Mesenchymal stem cell (in vitro differentiated cells and primary cell): Measurements from ENCODE around the gene ZMYM2.

ENCODE experiments used
- DNase-seq: peaks from one replicate; pipeline ENCODE4 v3.0.0-alpha.2; 2013
- H2AFZ ChIP-seq: one replicate; pipeline ENCODE4 v1.6.1; 2013; ENCODE audit warnings: low read depth, mild to moderate bottlenecking, control low read depth, inconsistent platforms, low read length, moderate library complexity
- H2AK5ac ChIP-seq: 2 replicates; pipeline ENCODE4 v1.6.1; 2013; ENCODE audit warnings: low read length, moderate library complexity, mild to moderate bottlenecking, inconsistent platforms; ENCODE audit not compliant: severe bottlenecking
- H2BK120ac ChIP-seq: one replicate; pipeline ENCODE4 v1.6.1; 2013; ENCODE audit warnings: low read depth, mild to moderate bottlenecking, inconsistent platforms, low read length, moderate library complexity
- H2BK12ac ChIP-seq, 2 experiments: one replicate each; pipeline ENCODE4 v1.6.1; 2013; ENCODE audit warnings: inconsistent platforms in 2 of 2, low read length in 2 of 2, mild to moderate bottlenecking in 2 of 2, moderate library complexity in 2 of 2, control low read depth in 1 of 2
- H2BK15ac ChIP-seq: one replicate; pipeline ENCODE4 v1.6.1; 2013; ENCODE audit warnings: mild to moderate bottlenecking, low read depth, inconsistent platforms; ENCODE audit not compliant: poor library complexity, severe bottlenecking
- H2BK5ac ChIP-seq: 2 replicates; pipeline ENCODE4 v1.6.1; 2013; ENCODE audit warnings: low read depth, mild to moderate bottlenecking, low read length, control low read depth, inconsistent platforms; ENCODE audit not compliant: poor library complexity, severe bottlenecking
- H3K14ac ChIP-seq, 2 experiments: one replicate each; pipeline ENCODE4 v1.6.1; 2013; ENCODE audit warnings: inconsistent platforms in 2 of 2, low read length in 2 of 2, control low read depth in 1 of 2, mild to moderate bottlenecking in 1 of 2, moderate library complexity in 1 of 2
- H3K18ac ChIP-seq, 2 experiments: one replicate each; pipeline ENCODE4 v1.6.1; 2013; ENCODE audit warnings: inconsistent platforms in 2 of 2, low read length in 2 of 2, control low read depth in 1 of 2, low read depth in 1 of 2, mild to moderate bottlenecking in 1 of 2
- H3K23ac ChIP-seq, 2 experiments: one replicate each; pipeline ENCODE4 v1.6.1; 2013; ENCODE audit warnings: inconsistent platforms in 2 of 2, low read length in 2 of 2, mild to moderate bottlenecking in 2 of 2, moderate library complexity in 2 of 2, control low read depth in 1 of 2
- H3K27ac ChIP-seq: 2 replicates; pipeline ENCODE4 v1.5.1; 2013; ENCODE audit warnings: mild to moderate bottlenecking, moderate library complexity, low read length, control low read depth, inconsistent platforms; ENCODE audit not compliant: poor library complexity, severe bottlenecking
- H3K27me3 ChIP-seq, 2 experiments: 2 replicates each; pipeline versions ENCODE4 v1.6.1 to v1.7.0; 2013; ENCODE audit warnings: low read length in 2 of 2, mild to moderate bottlenecking in 2 of 2, moderate library complexity in 2 of 2, control low read depth in 1 of 2, inconsistent platforms in 1 of 2; ENCODE audit not compliant: control insufficient read depth in 1 of 2, insufficient read depth in 1 of 2
- H3K36me3 ChIP-seq, 2 experiments: 2 replicates each; pipeline versions ENCODE4 v1.6.1 to v1.7.0; 2013; ENCODE audit warnings: low read length in 2 of 2, control low read depth in 1 of 2, inconsistent platforms in 1 of 2, low read depth in 1 of 2, mild to moderate bottlenecking in 1 of 2; ENCODE audit not compliant: insufficient read depth in 2 of 2, control insufficient read depth in 1 of 2
- H3K4ac ChIP-seq, 2 experiments: one replicate each; pipeline ENCODE4 v1.6.1; 2013; ENCODE audit warnings: inconsistent platforms in 2 of 2, low read length in 2 of 2, mild to moderate bottlenecking in 2 of 2, moderate library complexity in 2 of 2, control low read depth in 1 of 2, low read depth in 1 of 2
- H3K4me1 ChIP-seq: 2 replicates; pipeline ENCODE4 v1.6.1; 2013; ENCODE audit warnings: low read depth, low read length, control low read depth; ENCODE audit not compliant: control insufficient read depth, insufficient read depth
- H3K4me2 ChIP-seq: 2 replicates; pipeline ENCODE4 v1.6.1; 2013; ENCODE audit warnings: low read length, mild to moderate bottlenecking, inconsistent platforms; ENCODE audit not compliant: poor library complexity, severe bottlenecking
- H3K4me3 ChIP-seq, 2 experiments: 2 replicates each; pipeline versions ENCODE4 v1.5.1 to v1.7.0; 2013; ENCODE audit warnings: low read length in 2 of 2, mild to moderate bottlenecking in 2 of 2, control low read depth in 1 of 2, low read depth in 1 of 2; ENCODE audit not compliant: insufficient read depth in 1 of 2
- H3K79me1 ChIP-seq: replicated peaks from 2 replicates; pipeline ENCODE4 v1.6.1; 2013; ENCODE audit warnings: mild to moderate bottlenecking, control low read depth, low read length, inconsistent platforms; ENCODE audit not compliant: poor library complexity, severe bottlenecking
- H3K9ac ChIP-seq: 2 replicates; pipeline ENCODE4 v1.7.0; 2013; ENCODE audit warnings: mild to moderate bottlenecking, low read length, moderate library complexity
- H3K9me3 ChIP-seq: 2 replicates; pipeline ENCODE4 v1.7.0; 2013; ENCODE audit warnings: mild to moderate bottlenecking, low read length; ENCODE audit not compliant: control insufficient read depth
- H4K8ac ChIP-seq: one replicate; pipeline ENCODE4 v1.6.1; 2013; ENCODE audit warnings: inconsistent platforms, mild to moderate bottlenecking, low read length, moderate library complexity
- H4K91ac ChIP-seq: one replicate; pipeline ENCODE4 v1.6.1; 2013; ENCODE audit warnings: mild to moderate bottlenecking, low read length, inconsistent platforms
- WGBS: methylation state at CpG from one replicate; pipeline ENCODE4 v1.1.7; 2013; ENCODE audit warnings: mixed read lengths; 5-methylcytosine and 5-hydroxymethylcytosine counted together

The ZMYM2 gene

GRCh38 chr13:20099319-20099718, 140.8 kb downstream of the ZMYM2 start:
- H3K4me3 ChIP-seq, result peak overlapping the region in 1 of 2 experiments; percentile 20
- no peak overlapping the region for H2BK5ac ChIP-seq
- H4K91ac ChIP-seq, result no peak overlapping the region
- H2BK120ac ChIP-seq, result no peak overlapping the region
- no peak overlapping the region for H3K14ac ChIP-seq
- H4K8ac ChIP-seq, result no peak overlapping the region
- WGBS, result 73% methylated on average over 9 of the region's 9 CpGs
- H2AFZ ChIP-seq, result no peak overlapping the region
- no peak overlapping the region for H2BK15ac ChIP-seq
- H2BK12ac ChIP-seq, result no peak overlapping the region
- no peak overlapping the region for H3K18ac ChIP-seq
- no peak overlapping the region for H3K4ac ChIP-seq
- no peaks in the 10 kb centered on the region for H3K79me1 ChIP-seq
- H3K9me3 ChIP-seq, result no peaks in the 10 kb centered on the region
- H3K4me1 ChIP-seq, result peaks cover 8% of the 10 kb centered on the region
- H3K4me2 ChIP-seq, result peak overlapping the region; percentile 17
- no peak for DNase-seq
- peaks cover 4 to 54% of the 10 kb centered on the region in 2 experiments for H3K27me3 ChIP-seq
- no peaks in the 10 kb centered on the region for H3K36me3 ChIP-seq
- no peak overlapping the region for H3K23ac ChIP-seq
- H3K9ac ChIP-seq, result no peak overlapping the region
- H3K27ac ChIP-seq, result peak overlapping the region; percentile 74
- peak overlapping the region; percentile 68 for H2AK5ac ChIP-seq

- 83% methylated on average over 7 of the region's 8 CpGs for WGBS
- Histone ChIP-seq H4K8ac (no peak overlapping the region), H3K23ac (no peak overlapping the region), H3K79me1 (no peaks in the 10 kb centered on the region), H2BK15ac (no peak overlapping the region), H3K4ac (no peak overlapping the region), H3K27me3 (peaks cover 4 to 77% of the 10 kb centered on the region in 2 experiments), H2AFZ (no peak overlapping the region), H3K36me3 (no peaks in the 10 kb centered on the region), H3K4me3 (no peak overlapping the region), H2BK12ac (no peak overlapping the region), H4K91ac (no peak overlapping the region), H3K18ac (no peak overlapping the region), H3K27ac (no peak overlapping the region), H2AK5ac (no peak overlapping the region), H3K4me2 (no peak overlapping the region), H3K14ac (no peak overlapping the region), H3K9ac (no peak overlapping the region), H2BK120ac (no peak overlapping the region), H3K9me3 (no peaks in the 10 kb centered on the region), H3K4me1 (peaks cover 8% of the 10 kb centered on the region), H2BK5ac (no peak overlapping the region)
- DNase-seq, result no peak
These were observed 143.2 kb downstream of the ZMYM2 start for GRCh38 chr13:20101467-20102316.

- no peak overlapping the region for H3K4me3 ChIP-seq
- H2BK15ac ChIP-seq, result no peak overlapping the region
- no peak overlapping the region for H3K4me2 ChIP-seq
- H3K18ac ChIP-seq, result no peak overlapping the region
- no peak for DNase-seq
- no peak overlapping the region for H3K14ac ChIP-seq
- H2AFZ ChIP-seq, result no peak overlapping the region
- H3K23ac ChIP-seq, result no peak overlapping the region
- H3K9me3 ChIP-seq, result no peaks in the 10 kb centered on the region
- H3K9ac ChIP-seq, result no peak overlapping the region
- H3K4me1 ChIP-seq, result peaks cover 8% of the 10 kb centered on the region
- 75% methylated on average over 8 of the region's 9 CpGs for WGBS
- no peaks in the 10 kb centered on the region for H3K79me1 ChIP-seq
- H2BK120ac ChIP-seq, result no peak overlapping the region
- no peak overlapping the region for H4K8ac ChIP-seq
- no peak overlapping the region for H2AK5ac ChIP-seq
- H3K4ac ChIP-seq, result no peak overlapping the region
- H3K36me3 ChIP-seq, result no peaks in the 10 kb centered on the region
- peaks cover 8 to 85% of the 10 kb centered on the region in 2 experiments for H3K27me3 ChIP-seq
- H3K27ac ChIP-seq, result no peak overlapping the region
- H2BK12ac ChIP-seq, result no peak overlapping the region
- no peak overlapping the region for H2BK5ac ChIP-seq
- no peak overlapping the region for H4K91ac ChIP-seq
These were observed 144.1 kb downstream of the ZMYM2 start for GRCh38 chr13:20102525-20103180.

- H3K79me1 ChIP-seq, result no peaks in the 10 kb centered on the region
- H2BK15ac ChIP-seq, result no peak overlapping the region
- H3K4me1 ChIP-seq, result no peaks in the 10 kb centered on the region
- no peaks in the 10 kb centered on the region for H3K9me3 ChIP-seq
- H2BK120ac ChIP-seq, result no peak overlapping the region
- no peak overlapping the region for H2BK12ac ChIP-seq
- H3K36me3 ChIP-seq, result no peaks in the 10 kb centered on the region
- no peak overlapping the region for H3K4ac ChIP-seq
- no peak for DNase-seq
- no peak overlapping the region for H2BK5ac ChIP-seq
- no peak overlapping the region for H3K4me2 ChIP-seq
- H3K27ac ChIP-seq, result no peak overlapping the region
- H3K14ac ChIP-seq, result no peak overlapping the region
- H2AK5ac ChIP-seq, result no peak overlapping the region
- H4K8ac ChIP-seq, result no peak overlapping the region
- H3K27me3 ChIP-seq, result peaks cover 8 to 63% of the 10 kb centered on the region in 2 experiments
- no peak overlapping the region for H3K23ac ChIP-seq
- H3K4me3 ChIP-seq, result no peak overlapping the region
- H2AFZ ChIP-seq, result no peak overlapping the region
- no peak overlapping the region for H4K91ac ChIP-seq
- WGBS, result 90% methylated on average over 13 of the region's 13 CpGs
- H3K9ac ChIP-seq, result no peak overlapping the region
- no peak overlapping the region for H3K18ac ChIP-seq
These were observed 146.7 kb downstream of the ZMYM2 start for GRCh38 chr13:20105161-20105689.
